ENCODE data around the gene GTF2F2. TPM values are rescaled to one million over a fixed set of nuclear protein-coding genes. Genes with fewer than 3 reads are reported as not detected.

GTF2F2 gene
- total and polyA plus RNA-seq, 9 of the 15 experiments (the other 6 are each of a cell fraction or from before 2014, with no cell fraction given) = 19.7 to 44.8 (median 32.4) TPM

- no peak for DNase-seq (ENCODE audit: extremely low read depth in 1 of 4, low spot score in 3 of 4)
- Histone ChIP-seq H2AFZ (ENCODE audit: low read depth, low read length) (no peak overlapping the region), H3K9me3 (replicated peaks; ENCODE audit: control insufficient read depth, insufficient read depth, low read depth, low read length) (no peaks in the 10 kb centered on the region), H3K4me3 (no peak overlapping the region), H4K20me1 (replicated peaks; ENCODE audit: control insufficient read depth, insufficient read depth, low read length) (no peaks in the 10 kb centered on the region), H3K9me1 (ENCODE audit: control insufficient read depth, insufficient read depth, low read length) (no peaks in the 10 kb centered on the region), H3K27me3 (ENCODE audit: control insufficient read depth in 2 of 2, insufficient read depth in 2 of 2, low read length in 2 of 2) (no peaks in the 10 kb centered on the region), H3K27ac (ENCODE audit: extremely low read depth, low read depth, low read length) (no peak overlapping the region), H3K4me2 (ENCODE audit: insufficient read depth, low read length) (no peak overlapping the region), H3K79me2 (ENCODE audit: control insufficient read depth, insufficient read depth, low read length) (no peaks in the 10 kb centered on the region), H3K9ac (ENCODE audit: insufficient read depth in 1 of 2, low read depth in 2 of 2, low read length in 2 of 2) (no peak overlapping the region), H3K4me1 (replicated peaks in 1 of 2; ENCODE audit: control insufficient read depth in 2 of 2, insufficient read depth in 2 of 2, low read length in 2 of 2) (no peaks in the 10 kb centered on the region; a peak in 2 of 5 replicates), H3K36me3 (ENCODE audit: control insufficient read depth, insufficient read depth, low read length) (peaks cover 5% of the 10 kb centered on the region; the same call in 2 of the 3 replicates)
- no peak for FAIRE-seq
- ChIA-PET CTCF (ENCODE audit: low intra/inter-chr PET ratio) (no interaction called here), POLR2A (no interaction called here)
- BruUV-seq (replicated peaks) = TSS peak; percentile 16
- in situ Hi-C loops (cut with MboI) = no loop called here
- WGBS (ENCODE audit: insufficient coverage, low coverage, missing lambda C conversion rate) = 43% methylated on average over 1 of the region's 1 CpG
- intact Hi-C loops (cut with micrococcal nuclease) = no loop called here
- ATAC-seq = no peak
- TF ChIP-seq E2F8 (IDR thresholded peaks at IDR 0.05; ENCODE audit: low read depth, partially characterized antibody) = no peak
- TF ChIP-seq MECOM (CRISPR knock-in tag; IDR thresholded peaks at IDR 0.05) = no peak
- TF ChIP-seq ZNF318 (IDR thresholded peaks at IDR 0.05; ENCODE audit: borderline replicate concordance in 1 of 2, low read depth in 1 of 2) = no peak
- no peak for TF ChIP-seq MYBL2 (IDR thresholded peaks at IDR 0.05; ENCODE audit: low read depth)
- no peak for TF ChIP-seq MYBL2 (CRISPR knock-in tag; IDR thresholded peaks at IDR 0.05; ENCODE audit: borderline replicate concordance)
These were observed 171.9 kb downstream of the GTF2F2 start for GRCh38 chr13:45292176-45292575.
